Sigmoid colon (tissue), 7 donors: ENCODE measurements around the gene RANBP17. TPM values are rescaled to one million over a fixed set of nuclear protein-coding genes. Genes with fewer than 3 reads are reported as not detected.
"Not testable (repeated sequence)": the region's sequence is repeated elsewhere in the genome, so short reads cannot be mapped to it uniquely, and the experiment has no call there.

Experiments used
- DNase-seq: peaks from one replicate; pipeline ENCODE4 v3.0.0-alpha.2; 2019
- H3K27ac ChIP-seq, 4 donors: fragments of 200-600 bp; sonication (generic); one replicate each; pipeline ENCODE4 v1.5.1; 2016 to 2019; ENCODE audit warnings: mild to moderate bottlenecking in 1 of 4
- H3K27me3 ChIP-seq, 3 donors: fragments of 200-600 bp; sonication (generic); one replicate each; pipeline ENCODE4 v1.5.1; 2019; ENCODE audit warnings: mild to moderate bottlenecking in 1 of 3
- H3K36me3 ChIP-seq, 4 donors: fragments of 200-600 bp; sonication (generic); one replicate each; pipeline ENCODE4 v1.5.1; 2016 to 2019
- H3K4me1 ChIP-seq, 4 donors: fragments of 200-600 bp; sonication (generic); one replicate each; pipeline ENCODE4 v1.5.1; 2017 to 2019
- H3K4me3 ChIP-seq, 4 donors: fragments of 200-600 bp; sonication (generic); one replicate each; pipeline ENCODE4 v1.5.1; 2017 to 2019; ENCODE audit warnings: mild to moderate bottlenecking in 2 of 4, moderate library complexity in 1 of 4
- H3K9me3 ChIP-seq, 4 donors: fragments of 200-600 bp in 3 of 4; sonication (generic) in 3 of 4; one replicate each; pipeline versions ENCODE4 v1.5.1 to v1.6.1; 2013 to 2019
- CTCF ChIP-seq, 4 experiments: fragments of 450-650 bp in 3 of 4; fragments of 200-600 bp in 1 of 4; IDR thresholded peaks; one replicate each; pipeline ENCODE4 v1.5.1; 2016 to 2019; ENCODE audit warnings: antibody characterized with exemption in 4 of 4, mild to moderate bottlenecking in 3 of 4, moderate library complexity in 2 of 4
- EP300 ChIP-seq, 4 donors: sonication (generic); formaldehyde crosslinking; IDR thresholded peaks; one replicate each; pipeline ENCODE4 v1.6.1; 2017; ENCODE audit warnings: antibody characterized with exemption in 4 of 4
- POLR2A ChIP-seq, 2 donors: fragments of 450-650 bp; IDR thresholded peaks; one replicate each; pipeline ENCODE4 v1.6.1; 2016; ENCODE audit warnings: antibody characterized with exemption in 2 of 2, mild to moderate bottlenecking in 2 of 2, moderate library complexity in 2 of 2
- POLR2AphosphoS5 ChIP-seq, 4 donors: sonication (generic); formaldehyde crosslinking; IDR thresholded peaks; one replicate each; pipeline ENCODE4 v1.6.1; 2017; ENCODE audit warnings: antibody characterized with exemption in 4 of 4
- WGBS, 2 donors: extraction: QIAGEN DNeasy Blood & Tissue Kit; methylation state at CpG; one replicate each; pipeline ENCODE4 v1.1.7; 2013; 5-methylcytosine and 5-hydroxymethylcytosine counted together
- intact Hi-C: fragments of 100-400 bp; cut with DNase I; formaldehyde crosslinking; loops from one replicate; pipeline ENCODE4 v1.15.1; 2023
- polyA plus RNA-seq, 3 donors: library from polyadenylated mRNA; stranded (reverse); fragments of 200-250 nt; gene quantifications; one replicate each; pipeline ENCODE4 v1.2.3, GENCODE V29; 2013
- total RNA-seq, 4 donors: library from RNA; depleted of rRNA; stranded (reverse); fragments of >200 nt; gene quantifications; one replicate each; pipeline ENCODE4 v1.1.0, GENCODE V29; 2016
- donor health status: healthy with polysubstance abuse.
- donor health status: Bipolar disorder and iron deficiency.
- donor health status: healthy.

Gene RANBP17
- total and polyA plus RNA-seq, 7 donors = 0.23 to 25.8 (median 11.4) TPM

GRCh38 chr5:170920196-170920595, 58.4 kb downstream of the RANBP17 start:
- TF ChIP-seq POLR2AphosphoS5 (IDR thresholded peaks at IDR 0.05) (no peak), POLR2A (IDR thresholded peaks at IDR 0.05) (no peak), EP300 (IDR thresholded peaks at IDR 0.05) (no peak), CTCF (IDR thresholded peaks at IDR 0.05) (no peak)
- Histone ChIP-seq H3K36me3 (no peaks in the 10 kb centered on the region), H3K27me3 (no peaks in the 10 kb centered on the region), H3K27ac (no peak overlapping the region), H3K4me3 (no peak overlapping the region), H3K9me3 (no peaks in the 10 kb centered on the region), H3K4me1 (no peaks in the 10 kb centered on the region)
- no peak for DNase-seq
- 96 to 97% methylated on average over 3 of the region's 3 CpGs for WGBS, 2 donors
- intact Hi-C loops = no loop called here

GRCh38 chr5:170922331-170922730, 60.5 kb downstream of the RANBP17 start:
- H3K27me3 ChIP-seq, H3K4me1 ChIP-seq, DNase-seq, intact Hi-C loops, H3K9me3 ChIP-seq, H3K36me3 ChIP-seq, H3K4me3 ChIP-seq, H3K27ac ChIP-seq: not testable (repeated sequence)
- 72 to 83% methylated on average over 10 of the region's 10 CpGs for WGBS, 2 donors

GRCh38 chr5:170923910-170924620, 62.2 kb downstream of the RANBP17 start:
- WGBS, 2 donors = 90 to 93% methylated on average over 7 of the region's 7 CpGs
- no peaks in the 10 kb centered on the region for H3K4me1 ChIP-seq
- no peaks in the 10 kb centered on the region for H3K27me3 ChIP-seq
- no peak overlapping the region for H3K4me3 ChIP-seq
- TF ChIP-seq POLR2A (IDR thresholded peaks at IDR 0.05) = no peak
- no peak for TF ChIP-seq POLR2AphosphoS5 (IDR thresholded peaks at IDR 0.05)
- no peak for TF ChIP-seq EP300 (IDR thresholded peaks at IDR 0.05)
- TF ChIP-seq CTCF (IDR thresholded peaks at IDR 0.05) = no peak
- no peak for DNase-seq
- no peaks in the 10 kb centered on the region for H3K9me3 ChIP-seq
- intact Hi-C loops = no loop called here
- no peaks in the 10 kb centered on the region for H3K36me3 ChIP-seq
- no peak overlapping the region for H3K27ac ChIP-seq

- H3K4me3 ChIP-seq, H3K27ac ChIP-seq, H3K27me3 ChIP-seq, H3K36me3 ChIP-seq, H3K4me1 ChIP-seq, intact Hi-C loops, DNase-seq, H3K9me3 ChIP-seq: not testable (repeated sequence)
- WGBS, 2 donors = 91 to 94% methylated on average over 18 of the region's 18 CpGs
These were observed 73.9 kb downstream of the RANBP17 start for GRCh38 chr5:170935534-170936218.

- Histone ChIP-seq H3K4me3 (no peak overlapping the region), H3K4me1 (no peaks in the 10 kb centered on the region), H3K27me3 (no peaks in the 10 kb centered on the region), H3K9me3 (no peaks in the 10 kb centered on the region), H3K36me3 (no peaks in the 10 kb centered on the region), H3K27ac (no peak overlapping the region)
- TF ChIP-seq CTCF (IDR thresholded peaks at IDR 0.05) (no peak), POLR2AphosphoS5 (IDR thresholded peaks at IDR 0.05) (no peak), POLR2A (IDR thresholded peaks at IDR 0.05) (no peak), EP300 (IDR thresholded peaks at IDR 0.05) (no peak)
- intact Hi-C loops = no loop called here
- DNase-seq = no peak
These were observed 75.3 kb downstream of the RANBP17 start for GRCh38 chr5:170937072-170937471.

- intact Hi-C loops = no loop called here
- no peaks in the 10 kb centered on the region for H3K27me3 ChIP-seq
- H3K36me3 ChIP-seq = no peaks in the 10 kb centered on the region
- TF ChIP-seq POLR2AphosphoS5 (IDR thresholded peaks at IDR 0.05) = no peak
- TF ChIP-seq CTCF (IDR thresholded peaks at IDR 0.05) = no peak
- no peak for TF ChIP-seq POLR2A (IDR thresholded peaks at IDR 0.05)
- TF ChIP-seq EP300 (IDR thresholded peaks at IDR 0.05) = no peak
- 27 to 72% methylated on average over 5 of the region's 5 CpGs for WGBS, 2 donors
- H3K4me3 ChIP-seq = no peak overlapping the region
- no peak for DNase-seq
- no peaks in the 10 kb centered on the region for H3K4me1 ChIP-seq
- H3K9me3 ChIP-seq = no peaks in the 10 kb centered on the region
- no peak overlapping the region for H3K27ac ChIP-seq
These were observed 76.1 kb downstream of the RANBP17 start for GRCh38 chr5:170937914-170938313.
